ENCODE measurements around the gene TM2D3. TPM values are rescaled to one million over a fixed set of nuclear protein-coding genes. Genes with fewer than 3 reads are reported as not detected.

TM2D3 gene
- total and polyA plus RNA-seq, 2 donors (not counting 3 experiments of a cell fraction or from before 2014, with no cell fraction given), result 34.3 to 51.5 TPM

DNA sequence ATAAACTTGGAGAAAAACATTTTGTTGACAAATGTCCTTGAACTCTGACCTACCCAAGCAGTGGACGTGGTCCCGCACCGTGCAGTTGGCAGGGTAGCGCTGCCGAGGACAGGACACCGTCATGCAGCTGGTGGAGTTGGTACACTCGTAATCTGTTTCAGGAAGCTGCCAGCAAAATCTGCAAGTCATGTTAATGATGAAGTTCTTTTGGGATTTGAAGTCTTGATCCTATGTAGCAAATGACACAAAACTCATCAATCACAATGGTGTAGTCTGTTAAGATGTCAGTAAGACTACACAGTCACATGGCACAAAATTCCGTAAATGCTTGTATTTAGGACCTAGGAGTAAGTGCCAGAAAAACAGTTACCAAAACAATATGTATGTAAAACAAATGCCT lies 5.5 kb downstream of the TM2D3 start:
- ChIA-PET POLR2A (no interaction called here), CTCF (no interaction called here)
- H4K20me1 ChIP-seq (replicated peaks; ENCODE audit: control insufficient read depth, extremely low read depth, insufficient read depth, low read length), result no peaks in the 10 kb centered on the region
- H3K27ac ChIP-seq (ENCODE audit: insufficient read depth, low read depth, low read length), result no peak overlapping the region
- no peak overlapping the region for H3K4me3 ChIP-seq (replicated peaks in 1 of 3; ENCODE audit: insufficient read depth in 1 of 3, low read depth in 1 of 3, low read length in 3 of 3)
- H3K27me3 ChIP-seq (ENCODE audit: control insufficient read depth in 2 of 2, insufficient read depth in 2 of 2, low read length in 2 of 2), result no peaks in the 10 kb centered on the region
- no peak overlapping the region for H3K9ac ChIP-seq (replicated peaks; ENCODE audit: extremely low read depth, insufficient read depth, low read length)
- H3K79me2 ChIP-seq (ENCODE audit: control insufficient read depth, insufficient read depth, low read length), result peaks cover 38% of the 10 kb centered on the region
- dilution Hi-C loops (cut with MboI; ENCODE audit: extremely low pct_ligation_motif_present, low sequenced_read_pairs) (no loop called here), intact Hi-C loops (cut with micrococcal nuclease) (no loop called here)
- FAIRE-seq, result no peak
- no TSS peak for BruUV-seq (replicated peaks)
- H3K4me2 ChIP-seq (ENCODE audit: insufficient read depth, low read length), result no peak overlapping the region
- no peak overlapping the region for H2AFZ ChIP-seq (ENCODE audit: low read depth, low read length)
- peaks cover 9 to 10% of the 10 kb centered on the region in 2 experiments for H3K36me3 ChIP-seq (ENCODE audit: control insufficient read depth in 2 of 2, extremely low read depth in 1 of 2, insufficient read depth in 2 of 2, low read length in 2 of 2)
- no peak for TF ChIP-seq GATA2 (IDR thresholded peaks at IDR 0.05; ENCODE audit: insufficient read depth, insufficient read length, low read depth, low read length)
- TF ChIP-seq POLR2A (IDR thresholded peaks at IDR 0.05; ENCODE audit: low read depth, low read length), result no peak
- no peak for TF ChIP-seq EZH2 (IDR thresholded peaks at IDR 0.05; ENCODE audit: borderline replicate concordance, low read depth, low read length, severe bottlenecking)
- TF ChIP-seq JUN (IDR thresholded peaks at IDR 0.05; ENCODE audit: borderline replicate concordance, insufficient read depth, insufficient read length, low read depth), result no peak
- no peak for TF ChIP-seq POLR2AphosphoS5 (IDR thresholded peaks at IDR 0.05; ENCODE audit: insufficient read depth, low read depth, low read length)
- TF ChIP-seq MYC (IDR thresholded peaks at IDR 0.05; ENCODE audit: low read depth, low read length), result no peak
- TF ChIP-seq, protein P1, sequence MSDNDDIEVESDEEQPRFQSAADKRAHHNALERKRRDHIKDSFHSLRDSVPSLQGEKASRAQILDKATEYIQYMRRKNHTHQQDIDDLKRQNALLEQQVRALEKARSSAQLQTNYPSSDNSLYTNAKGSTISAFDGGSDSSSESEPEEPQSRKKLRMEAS (IDR thresholded peaks at IDR 0.05; ENCODE audit: insufficient read depth, insufficient read length), result no peak
- TF ChIP-seq, protein P2, sequence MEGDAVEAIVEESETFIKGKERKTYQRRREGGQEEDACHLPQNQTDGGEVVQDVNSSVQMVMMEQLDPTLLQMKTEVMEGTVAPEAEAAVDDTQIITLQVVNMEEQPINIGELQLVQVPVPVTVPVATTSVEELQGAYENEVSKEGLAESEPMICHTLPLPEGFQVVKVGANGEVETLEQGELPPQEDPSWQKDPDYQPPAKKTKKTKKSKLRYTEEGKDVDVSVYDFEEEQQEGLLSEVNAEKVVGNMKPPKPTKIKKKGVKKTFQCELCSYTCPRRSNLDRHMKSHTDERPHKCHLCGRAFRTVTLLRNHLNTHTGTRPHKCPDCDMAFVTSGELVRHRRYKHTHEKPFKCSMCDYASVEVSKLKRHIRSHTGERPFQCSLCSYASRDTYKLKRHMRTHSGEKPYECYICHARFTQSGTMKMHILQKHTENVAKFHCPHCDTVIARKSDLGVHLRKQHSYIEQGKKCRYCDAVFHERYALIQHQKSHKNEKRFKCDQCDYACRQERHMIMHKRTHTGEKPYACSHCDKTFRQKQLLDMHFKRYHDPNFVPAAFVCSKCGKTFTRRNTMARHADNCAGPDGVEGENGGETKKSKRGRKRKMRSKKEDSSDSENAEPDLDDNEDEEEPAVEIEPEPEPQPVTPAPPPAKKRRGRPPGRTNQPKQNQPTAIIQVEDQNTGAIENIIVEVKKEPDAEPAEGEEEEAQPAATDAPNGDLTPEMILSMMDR (IDR thresholded peaks at IDR 0.05; ENCODE audit: extremely low read depth in 1 of 2, insufficient read depth in 1 of 2, low read depth in 1 of 2, low read length in 2 of 2), result no peak
- no peak for TF ChIP-seq FOS (IDR thresholded peaks at IDR 0.05; ENCODE audit: borderline replicate concordance, insufficient read depth, low read length)
- no peaks in the 10 kb centered on the region for H3K9me1 ChIP-seq (replicated peaks; ENCODE audit: control insufficient read depth, extremely low read depth, insufficient read depth, low read length)
- H3K9me3 ChIP-seq (replicated peaks; ENCODE audit: control insufficient read depth, insufficient read depth, low read length), result no peaks in the 10 kb centered on the region
- H3K4me1 ChIP-seq (ENCODE audit: control insufficient read depth, extremely low read depth, insufficient read depth, low read length), result peaks cover 25% of the 10 kb centered on the region
- DNase-seq (ENCODE audit: low read depth, low spot score), result no peak
